DMS153 (cell line): ENCODE measurements around the gene PLD4.
"Not testable (repeated sequence)": the region's sequence is repeated elsewhere in the genome, so short reads cannot be mapped to it uniquely, and the experiment has no call there.

ENCODE experiments used
- DNase-seq: peaks from one replicate; lab custom pipeline; 2025; lab: John Stamatoyannopoulos, UW

Gene PLD4

GRCh38 chr14:104941508-104942365 lies 17.1 kb downstream of the PLD4 start:
- no peak for DNase-seq

- DNase-seq = no peak
These were observed 17.9 kb downstream of the PLD4 start for GRCh38 chr14:104942586-104942985.

GRCh38 chr14:104943216-104944015 lies 18.7 kb downstream of the PLD4 start:
- DNase-seq = not testable (repeated sequence)

- not testable (repeated sequence) for DNase-seq
These were observed 19.3 kb downstream of the PLD4 start for GRCh38 chr14:104944016-104944308.

- not testable (repeated sequence) for DNase-seq
These were observed 19.9 kb downstream of the PLD4 start for GRCh38 chr14:104944436-104945205.

- DNase-seq = not testable (repeated sequence)
These were observed 20.6 kb downstream of the PLD4 start for GRCh38 chr14:104945266-104945665.

GRCh38 chr14:104945986-104946965 lies 21.6 kb downstream of the PLD4 start:
- not testable (repeated sequence) for DNase-seq

GRCh38 chr14:104947201-104947600 lies 22.5 kb downstream of the PLD4 start:
- DNase-seq = not testable (repeated sequence)

- not testable (repeated sequence) for DNase-seq
These were observed 23.4 kb downstream of the PLD4 start for GRCh38 chr14:104947881-104948735.

- DNase-seq = no peak
These were observed 24.0 kb downstream of the PLD4 start for GRCh38 chr14:104948736-104949031.

GRCh38 chr14:104949406-104949955 lies 24.8 kb downstream of the PLD4 start:
- not testable (repeated sequence) for DNase-seq

GRCh38 chr14:104950021-104950420 lies 25.3 kb downstream of the PLD4 start:
- no peak for DNase-seq

GRCh38 chr14:104950701-104951100 lies 26.0 kb downstream of the PLD4 start:
- DNase-seq = not testable (repeated sequence)

GRCh38 chr14:104951863-104952657 lies 27.4 kb downstream of the PLD4 start:
- DNase-seq = not testable (repeated sequence)

GRCh38 chr14:104953097-104953496 lies 28.4 kb downstream of the PLD4 start:
- no peak for DNase-seq

GRCh38 chr14:104953896-104954656 lies 29.4 kb downstream of the PLD4 start:
- no peak for DNase-seq

- DNase-seq = no peak
These were observed 30.2 kb downstream of the PLD4 start for GRCh38 chr14:104954746-104955395.

GRCh38 chr14:104955396-104955770 lies 30.7 kb downstream of the PLD4 start:
- DNase-seq = no peak
